Measurements from ENCODE around the gene UBASH3B.

Gene UBASH3B

GRCh38 chr11:122678406-122678805 is 22.9 kb downstream of the UBASH3B start:
- no peak for DNase-seq (ENCODE audit: low read depth)

- DNase-seq (ENCODE audit: low read depth) = no peak
These were observed 23.9 kb downstream of the UBASH3B start for GRCh38 chr11:122679466-122679865.

GRCh38 chr11:122681070-122681469 is 25.5 kb downstream of the UBASH3B start:
- no peak for DNase-seq (ENCODE audit: low read depth)

- DNase-seq (ENCODE audit: low read depth) = no peak
These were observed 26.2 kb downstream of the UBASH3B start for GRCh38 chr11:122681735-122682134.

- DNase-seq (ENCODE audit: low read depth) = no peak
These were observed 26.9 kb downstream of the UBASH3B start for GRCh38 chr11:122682464-122682863.

- DNase-seq (ENCODE audit: low read depth) = no peak
These were observed 29.5 kb downstream of the UBASH3B start for GRCh38 chr11:122685041-122685440.

- DNase-seq (ENCODE audit: low read depth) = no peak
These were observed 30.6 kb downstream of the UBASH3B start for GRCh38 chr11:122686111-122686510.

- no peak for DNase-seq (ENCODE audit: low read depth)
These were observed 34.9 kb downstream of the UBASH3B start for GRCh38 chr11:122690384-122690783.

- DNase-seq (ENCODE audit: low read depth) = peak; percentile 39
These were observed 35.5 kb downstream of the UBASH3B start for GRCh38 chr11:122690801-122691548.

GRCh38 chr11:122691549-122692150 is 36.1 kb downstream of the UBASH3B start:
- no peak for DNase-seq (ENCODE audit: low read depth)

GRCh38 chr11:122692444-122692843 is 36.9 kb downstream of the UBASH3B start:
- DNase-seq (ENCODE audit: low read depth) = no peak

- no peak for DNase-seq (ENCODE audit: low read depth)
These were observed 39.6 kb downstream of the UBASH3B start for GRCh38 chr11:122695076-122695615.

- DNase-seq (ENCODE audit: low read depth) = no peak
These were observed 41.1 kb downstream of the UBASH3B start for GRCh38 chr11:122696662-122697061.

GRCh38 chr11:122697636-122698167 is 42.2 kb downstream of the UBASH3B start:
- no peak for DNase-seq (ENCODE audit: low read depth)

GRCh38 chr11:122698392-122698791 is 42.9 kb downstream of the UBASH3B start:
- no peak for DNase-seq (ENCODE audit: low read depth)

- no peak for DNase-seq (ENCODE audit: low read depth)
These were observed 45.1 kb downstream of the UBASH3B start for GRCh38 chr11:122700666-122701065.

GRCh38 chr11:122701143-122701542 is 45.6 kb downstream of the UBASH3B start:
- no peak for DNase-seq (ENCODE audit: low read depth)

- DNase-seq (ENCODE audit: low read depth) = no peak
These were observed 48.2 kb downstream of the UBASH3B start for GRCh38 chr11:122703541-122704272.

- DNase-seq (ENCODE audit: low read depth) = no peak
These were observed 49.9 kb downstream of the UBASH3B start for GRCh38 chr11:122705396-122705795.

GRCh38 chr11:122706291-122707088 is 51.0 kb downstream of the UBASH3B start:
- peak; percentile 57 for DNase-seq (ENCODE audit: low read depth)

GRCh38 chr11:122707111-122707510 is 51.6 kb downstream of the UBASH3B start:
- DNase-seq (ENCODE audit: low read depth) = no peak

GRCh38 chr11:122707901-122708300 is 52.4 kb downstream of the UBASH3B start:
- no peak for DNase-seq (ENCODE audit: low read depth)

All from GM04504 (cell line).